EH (cell line): ENCODE results near the gene CD200.
"Not testable (repeated sequence)": the region's sequence is repeated elsewhere in the genome, so short reads cannot be mapped to it uniquely, and the experiment has no call there.

ENCODE experiments used
- DNase-seq: peaks from one replicate; pipeline ENCODE4 v3.0.0-alpha.2; 2015; ENCODE audit warnings: low read depth

The CD200 gene

DNA sequence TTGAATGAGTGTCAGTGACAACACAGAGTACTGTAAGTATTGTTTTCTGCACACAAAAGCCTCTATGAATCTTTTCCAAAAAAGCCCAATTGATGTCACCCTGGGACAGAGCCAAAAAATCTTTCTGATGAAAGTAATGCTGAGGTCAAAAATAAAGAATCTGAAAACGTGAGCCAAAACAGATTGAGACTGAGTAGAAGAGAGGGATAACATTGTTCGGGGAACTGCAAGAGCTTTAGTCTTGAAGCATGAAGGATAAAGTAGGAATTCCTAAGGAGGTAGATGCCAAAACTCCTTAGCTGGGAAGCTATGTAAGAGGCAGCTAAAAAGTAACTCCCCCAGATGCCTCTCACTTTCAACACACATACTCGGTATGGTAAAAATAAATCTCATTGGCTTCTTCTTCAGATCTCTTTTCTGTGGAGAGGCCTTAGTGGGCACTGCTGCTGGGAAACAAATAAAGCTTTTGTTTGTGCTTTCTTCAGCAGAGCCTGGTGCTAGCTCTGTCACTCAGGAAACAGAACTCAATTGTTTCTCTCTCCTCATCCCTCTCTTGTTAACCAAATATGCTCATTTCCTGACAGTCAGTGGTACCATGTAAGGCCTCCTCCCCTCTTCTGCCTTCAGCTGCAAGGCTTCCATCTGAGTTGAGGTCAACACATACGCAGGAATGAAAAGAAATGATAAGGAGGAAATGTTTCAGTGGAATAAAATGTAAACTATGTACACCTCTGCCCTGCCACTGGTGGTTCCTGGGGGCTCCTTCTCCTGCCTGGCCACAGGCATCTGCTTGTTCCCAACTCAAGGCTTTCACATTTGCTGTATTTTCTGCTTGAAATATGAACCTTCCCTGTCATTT is 58.1 kb downstream of the CD200 start:
- DNase-seq: peak; percentile 96

DNA sequence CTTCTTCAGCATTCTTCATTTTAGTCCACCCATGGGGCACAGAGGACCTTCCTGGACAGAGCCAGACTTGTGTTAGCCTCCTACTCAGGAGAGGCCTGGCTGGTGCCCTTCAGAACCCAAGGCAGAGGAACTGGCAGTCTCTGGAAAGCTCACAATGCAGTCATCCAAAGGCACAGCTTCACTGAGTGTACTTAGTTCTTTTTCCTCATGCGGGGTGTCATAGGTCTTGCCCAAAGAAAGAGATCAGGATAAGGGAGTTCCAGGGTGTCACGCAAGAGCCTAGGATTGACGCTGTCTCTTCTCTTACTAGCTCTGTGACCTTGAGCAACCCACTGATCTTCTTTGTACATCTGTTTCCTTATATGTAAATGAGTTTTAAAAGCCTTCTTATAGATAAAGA is 58.7 kb downstream of the CD200 start:
- no peak for DNase-seq

DNA sequence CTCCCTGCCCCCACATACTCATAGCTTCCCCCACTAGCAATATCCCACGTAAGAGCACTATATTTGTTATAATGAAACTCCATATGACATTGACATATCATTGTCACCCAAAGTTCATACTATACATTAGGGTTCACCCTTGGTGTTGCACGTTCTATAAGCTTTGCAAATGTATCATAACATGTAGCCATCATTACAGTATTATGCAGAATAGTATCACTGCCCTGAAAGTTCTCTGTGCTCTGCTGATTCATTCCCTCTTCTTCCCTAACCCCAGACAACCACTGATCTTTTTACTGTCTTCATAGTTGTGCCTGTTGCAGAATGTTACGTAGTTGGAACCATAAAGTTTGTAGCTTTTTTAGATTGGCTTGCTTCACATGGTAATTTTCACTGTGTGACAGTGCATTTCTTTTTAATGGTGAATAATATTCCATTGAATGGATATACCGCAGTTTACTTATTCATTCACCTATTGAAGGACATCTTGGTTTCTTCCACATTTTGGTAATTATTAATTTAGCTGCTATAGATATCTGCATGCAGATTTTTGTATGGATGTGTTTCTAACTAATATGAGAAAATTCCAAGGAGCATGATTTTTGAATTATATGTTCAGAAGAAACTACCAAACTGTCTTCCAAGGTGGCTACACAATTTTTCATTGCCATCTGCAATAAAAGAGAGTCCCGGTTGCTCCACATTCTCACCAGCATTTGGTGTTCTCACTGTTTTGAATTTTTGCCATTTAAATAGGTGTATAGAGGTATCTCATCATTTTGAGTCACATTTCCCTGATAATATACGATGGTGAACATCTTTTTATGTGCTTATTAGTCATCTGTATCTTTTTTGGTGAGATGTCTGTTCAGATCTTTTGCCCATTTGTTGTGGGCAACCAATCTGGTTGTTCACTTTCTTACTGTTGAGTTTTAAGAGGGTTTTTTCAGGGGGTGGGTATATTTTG is 59.7 kb downstream of the CD200 start:
- DNase-seq: no peak

GRCh38 chr3:112393360-112393728 is 60.4 kb downstream of the CD200 start:
- DNase-seq: no peak

- peak; percentile 46 for DNase-seq
Observed at GRCh38 chr3:112394003-112394640, 61.2 kb downstream of the CD200 start.

DNA sequence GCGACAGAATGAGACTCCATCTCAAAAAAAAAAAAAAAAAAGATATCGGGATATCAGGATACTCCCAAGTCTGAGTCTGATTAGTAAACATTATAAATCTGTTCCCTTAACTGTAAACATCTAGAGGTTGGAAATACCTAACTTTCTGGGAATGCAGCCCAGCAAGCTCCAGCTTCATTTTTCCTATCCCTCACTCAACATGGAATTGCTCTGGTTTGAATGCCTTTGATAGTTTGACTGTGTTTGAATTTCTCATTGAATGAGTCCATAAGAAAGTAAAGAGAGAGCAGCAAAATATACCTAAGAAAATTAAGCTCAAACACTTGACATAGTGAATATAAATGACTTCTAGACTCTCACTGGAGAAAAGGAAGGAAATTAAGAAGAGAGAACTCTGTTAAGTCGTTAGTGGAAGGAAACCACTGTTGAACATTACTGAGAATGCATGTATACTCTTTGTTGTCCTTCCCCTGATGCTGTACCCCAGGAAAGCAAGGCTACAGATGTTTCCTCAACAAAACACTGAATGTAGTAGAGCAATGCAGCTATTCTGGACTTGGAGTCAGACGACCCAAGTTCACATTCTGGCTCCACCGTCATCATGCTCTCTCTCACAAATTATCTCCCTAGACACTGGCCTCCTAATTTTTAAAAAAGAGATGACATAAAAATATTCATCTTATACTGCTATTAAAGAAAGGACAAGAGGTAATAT is 62.4 kb downstream of the CD200 start:
- DNase-seq: peak; percentile 61

GRCh38 chr3:112395896-112396290 is 62.9 kb downstream of the CD200 start:
- DNase-seq: no peak

- no peak for DNase-seq
Observed at GRCh38 chr3:112397556-112397955, 64.6 kb downstream of the CD200 start.

GRCh38 chr3:112399064-112399463 is 66.1 kb downstream of the CD200 start:
- DNase-seq: no peak

DNA sequence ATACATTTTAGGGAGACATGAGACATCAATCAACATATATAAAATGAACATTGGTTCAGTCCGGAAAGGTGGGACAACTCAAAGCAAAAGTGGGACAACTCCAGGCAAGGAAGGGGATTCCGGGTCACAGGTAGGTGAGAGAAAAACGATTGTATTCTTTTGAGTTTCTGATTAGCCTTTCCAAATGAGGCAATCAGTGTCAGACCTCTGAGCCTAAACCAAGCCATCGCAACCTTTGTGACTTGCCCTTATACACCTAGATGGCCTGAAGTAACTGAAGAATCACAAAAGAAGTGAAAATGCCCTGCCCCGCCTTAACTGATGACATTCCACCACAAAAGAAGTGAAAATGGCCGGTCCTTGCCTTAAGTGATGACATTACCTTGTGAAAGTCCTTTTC is 66.6 kb downstream of the CD200 start:
- not testable (repeated sequence) for DNase-seq

GRCh38 chr3:112400317-112400716 is 67.4 kb downstream of the CD200 start:
- DNase-seq: not testable (repeated sequence)

DNA sequence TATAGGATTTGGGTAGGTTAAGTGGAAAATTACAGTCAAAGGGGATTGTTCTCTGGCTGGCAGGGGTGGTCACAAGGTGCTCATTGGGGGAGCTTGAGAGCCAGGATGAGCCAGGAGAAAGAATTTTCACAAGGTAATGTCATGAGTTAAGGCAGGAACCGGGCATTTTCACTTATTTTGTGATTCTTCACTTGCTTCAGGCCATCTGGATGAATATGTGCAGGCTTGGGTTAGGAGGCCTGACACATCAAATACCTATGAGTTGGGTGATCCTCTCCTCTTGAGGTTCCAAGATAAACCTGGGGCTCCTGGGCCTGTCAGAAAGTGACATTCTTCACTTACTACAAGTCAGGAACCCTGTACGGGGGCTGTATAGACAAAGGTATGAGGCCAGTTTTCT is 68.7 kb downstream of the CD200 start:
- DNase-seq: no peak

- DNase-seq: no peak
Observed at GRCh38 chr3:112403103-112403502, 70.1 kb downstream of the CD200 start.

DNA sequence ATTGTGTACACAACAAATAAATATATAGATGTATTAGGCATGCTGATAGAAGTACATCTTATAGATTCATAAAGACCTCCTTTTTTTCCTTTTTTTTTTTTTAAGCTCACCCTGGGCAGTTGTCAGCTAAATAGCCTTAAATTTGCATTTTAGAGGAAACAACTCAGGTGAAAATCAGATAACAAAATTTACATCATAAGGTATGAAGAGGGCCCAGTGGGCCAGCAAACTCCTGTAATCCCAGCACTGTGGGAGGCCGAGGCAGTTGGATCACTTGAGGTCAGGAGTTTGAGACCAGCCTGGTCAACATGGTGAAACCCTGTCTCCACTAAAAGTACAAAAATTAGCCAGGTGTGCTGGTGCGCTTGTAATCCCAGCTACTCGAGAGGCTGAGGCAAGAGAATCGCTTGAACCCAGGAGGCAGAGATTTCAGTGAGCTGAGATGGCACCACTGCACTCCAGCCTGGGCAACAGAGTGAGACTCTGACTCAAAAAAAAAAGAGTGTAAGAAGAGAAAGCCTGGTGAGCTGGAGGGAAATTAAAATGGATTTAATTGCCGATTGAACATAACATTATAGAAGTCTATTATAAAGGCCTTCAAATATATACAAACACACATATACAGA is 72.1 kb downstream of the CD200 start:
- DNase-seq: not testable (repeated sequence)

- peak; percentile 10 for DNase-seq
Observed at GRCh38 chr3:112405845-112406244, 72.9 kb downstream of the CD200 start.

GRCh38 chr3:112407214-112407887 is 74.4 kb downstream of the CD200 start:
- DNase-seq: no peak

DNA sequence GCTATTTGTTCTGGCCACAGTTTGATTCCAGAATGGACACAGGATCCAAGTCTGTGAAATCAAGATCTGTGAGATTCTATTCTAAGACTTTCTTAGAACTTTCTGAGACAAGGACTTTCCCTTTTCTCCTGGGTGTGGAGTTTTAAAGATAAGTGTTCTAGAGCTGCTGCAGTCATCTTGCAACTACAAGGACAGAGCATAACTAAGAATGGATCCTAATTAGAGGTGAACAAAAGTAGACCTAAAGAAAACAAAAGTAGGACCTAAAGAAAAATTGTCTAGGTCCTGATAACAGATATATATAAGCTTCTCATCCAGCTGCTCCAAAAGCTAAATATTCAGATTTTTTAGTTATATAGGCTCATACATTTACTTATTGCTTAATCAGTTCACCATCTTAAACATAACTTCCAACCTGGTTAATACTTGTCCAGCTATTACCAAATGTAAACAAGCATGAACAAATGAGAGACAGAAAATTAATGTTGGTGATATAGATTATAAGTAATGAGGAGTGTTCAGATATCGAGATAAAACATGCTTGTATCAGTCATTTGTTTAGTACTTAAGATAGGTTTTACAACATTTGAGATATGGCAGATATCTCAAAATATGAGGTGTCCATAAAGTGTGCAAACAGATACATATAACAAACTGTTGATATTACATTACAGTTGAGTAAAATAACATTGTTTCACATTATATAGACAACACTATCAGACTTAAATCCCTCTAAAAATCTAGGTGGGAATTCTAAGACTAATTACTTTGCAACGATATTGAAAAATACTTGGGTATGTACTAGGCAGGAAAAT is 75.1 kb downstream of the CD200 start:
- no peak for DNase-seq

DNA sequence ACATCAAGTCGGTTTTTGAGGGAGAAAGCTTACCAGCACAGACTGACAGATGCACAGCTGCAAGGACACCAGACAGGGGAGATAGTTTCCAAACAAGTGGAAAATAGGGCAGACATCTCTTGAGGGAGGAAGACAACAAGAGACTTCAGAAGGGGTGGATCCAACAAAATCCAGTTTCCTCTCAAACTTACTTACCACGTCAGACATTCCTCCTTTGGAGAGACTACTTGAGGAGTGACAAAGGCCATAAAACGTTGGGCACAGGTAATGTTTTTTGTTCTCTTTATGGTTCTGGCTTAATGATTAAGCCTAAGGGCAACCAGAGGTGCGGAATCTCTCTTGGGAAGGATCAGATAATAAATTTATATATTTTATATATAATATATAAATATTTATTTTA is 76.1 kb downstream of the CD200 start:
- DNase-seq: no peak

GRCh38 chr3:112411425-112411824 is 78.5 kb downstream of the CD200 start:
- DNase-seq: peak; percentile 36
